GM10248 (cell line): ENCODE measurements around the gene BFSP1.

Experiments
- CTCF ChIA-PET: fragments of 300-600 bp; sonication (Branson Sonifier 250); formaldehyde crosslinking; extraction: SDS; loops from one replicate; lab custom pipeline; 2021; ENCODE audit warnings: antibody characterized with exemption; lab: Yijun Ruan, JAX
- POLR2A ChIA-PET: fragments of 350-650 bp; sonication (Branson Sonifier 250); formaldehyde crosslinking; extraction: SDS; loops from one replicate; lab custom pipeline; 2020; ENCODE audit warnings: antibody characterized with exemption; lab: Yijun Ruan, JAX
- DNase-seq: peaks from one replicate; pipeline ENCODE4 v3.0.0; 2012; ENCODE audit errors: extremely low spot score
- TF ChIP-seq, protein P1 (sequence below): IDR thresholded peaks from 2 replicates; pipeline ENCODE4 v1.5.1; 2012; ENCODE audit warnings: mild to moderate bottlenecking, low read depth; ENCODE audit errors: extremely low read depth, missing control alignments, control extremely low read depth

The BFSP1 gene

DNA sequence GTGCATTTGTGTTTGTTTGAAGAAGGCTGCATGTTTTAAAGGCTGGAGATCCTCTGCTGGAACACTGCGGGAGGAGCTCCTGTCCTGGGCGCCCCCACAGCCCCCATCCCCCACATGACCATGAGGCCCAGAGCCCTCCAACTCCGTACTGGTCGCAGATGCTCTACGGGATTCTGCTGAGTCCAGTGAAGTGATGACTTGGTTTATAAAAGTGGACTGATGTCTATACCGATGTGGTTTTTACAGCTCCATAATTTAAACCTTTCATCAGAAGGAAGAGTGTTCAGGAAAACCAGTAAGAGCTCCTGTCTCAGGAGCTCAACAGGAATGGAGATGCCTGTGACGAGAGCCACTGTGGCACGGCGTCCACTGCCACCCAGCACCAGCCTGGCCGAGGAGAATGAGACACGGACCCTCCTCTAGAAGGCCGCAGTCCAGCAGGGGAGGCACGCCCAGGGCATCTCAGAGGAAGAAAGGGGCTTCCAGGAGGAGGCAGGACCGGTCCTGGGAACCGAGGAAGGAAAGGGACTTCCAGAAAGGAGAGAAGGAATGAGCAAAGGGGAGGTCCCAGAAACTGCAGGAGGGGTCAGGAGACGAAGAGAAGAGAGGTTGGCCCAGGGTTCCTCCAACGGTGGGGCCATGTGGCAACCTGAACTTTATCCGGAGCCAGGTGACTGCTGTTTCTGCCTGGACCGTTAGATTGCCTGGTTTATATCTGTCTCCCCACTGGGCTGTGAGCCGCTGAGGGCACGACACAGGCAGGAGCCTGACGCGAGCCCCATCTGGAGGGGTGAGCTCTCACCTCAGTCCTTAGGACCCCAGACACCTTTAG is 26.9 kb downstream of the BFSP1 start:
- ChIA-PET CTCF (interaction anchor here (0.8 to 4.4 kb wide), 36 partner anchors 8 to 782 kb away, joined by 3 to 28 read pairs (median 5); partner anchors contain the start of gene RRBP1), POLR2A (interaction anchor here (0.6 to 0.7 kb wide), 2 partner anchors 389 to 430 kb away, joined by 3 read pairs; no protein-coding TSS in a partner anchor)
- DNase-seq, result no peak
- TF ChIP-seq, protein P1, sequence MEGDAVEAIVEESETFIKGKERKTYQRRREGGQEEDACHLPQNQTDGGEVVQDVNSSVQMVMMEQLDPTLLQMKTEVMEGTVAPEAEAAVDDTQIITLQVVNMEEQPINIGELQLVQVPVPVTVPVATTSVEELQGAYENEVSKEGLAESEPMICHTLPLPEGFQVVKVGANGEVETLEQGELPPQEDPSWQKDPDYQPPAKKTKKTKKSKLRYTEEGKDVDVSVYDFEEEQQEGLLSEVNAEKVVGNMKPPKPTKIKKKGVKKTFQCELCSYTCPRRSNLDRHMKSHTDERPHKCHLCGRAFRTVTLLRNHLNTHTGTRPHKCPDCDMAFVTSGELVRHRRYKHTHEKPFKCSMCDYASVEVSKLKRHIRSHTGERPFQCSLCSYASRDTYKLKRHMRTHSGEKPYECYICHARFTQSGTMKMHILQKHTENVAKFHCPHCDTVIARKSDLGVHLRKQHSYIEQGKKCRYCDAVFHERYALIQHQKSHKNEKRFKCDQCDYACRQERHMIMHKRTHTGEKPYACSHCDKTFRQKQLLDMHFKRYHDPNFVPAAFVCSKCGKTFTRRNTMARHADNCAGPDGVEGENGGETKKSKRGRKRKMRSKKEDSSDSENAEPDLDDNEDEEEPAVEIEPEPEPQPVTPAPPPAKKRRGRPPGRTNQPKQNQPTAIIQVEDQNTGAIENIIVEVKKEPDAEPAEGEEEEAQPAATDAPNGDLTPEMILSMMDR, result no peak

DNA sequence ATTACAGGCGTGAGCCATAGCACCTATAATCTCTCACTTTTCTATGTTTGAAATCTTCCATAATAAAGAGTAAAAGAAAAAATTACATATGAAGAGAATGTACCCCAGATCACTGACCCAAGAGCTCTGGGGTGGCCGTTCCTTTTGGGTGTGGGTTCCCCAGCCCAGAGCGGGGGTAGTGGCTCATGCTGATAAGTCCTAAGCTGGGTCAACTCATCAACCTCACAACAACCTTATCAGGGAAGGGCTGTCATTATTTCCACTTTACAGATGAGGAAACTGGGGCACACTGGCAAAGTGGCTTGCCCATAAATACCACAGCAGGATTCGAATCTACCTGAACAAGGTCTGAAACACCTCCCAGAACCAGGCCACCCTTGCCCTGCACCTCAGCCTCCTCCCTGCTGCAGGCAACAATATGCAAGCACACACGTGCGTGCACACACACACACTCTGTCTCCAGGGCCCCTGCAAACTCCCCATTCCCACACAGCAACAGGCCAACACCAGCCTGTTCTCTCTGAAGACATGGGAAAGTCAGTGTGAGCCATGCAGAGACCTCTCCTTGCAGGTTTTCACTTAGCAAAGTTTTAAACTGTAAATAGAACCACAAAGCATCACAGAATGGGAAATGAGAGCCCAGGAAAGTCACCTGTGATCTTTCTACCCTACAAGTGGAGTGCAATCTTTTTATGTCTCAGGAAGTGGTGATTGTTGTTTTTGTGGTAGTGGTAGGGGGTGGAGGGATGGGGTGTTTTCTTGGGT is 27.7 kb downstream of the BFSP1 start:
- POLR2A ChIA-PET, result no interaction called here
- no peak for DNase-seq
- CTCF ChIA-PET, result interaction anchor here (1.0 to 4.4 kb wide), 21 partner anchors 10 to 773 kb away, joined by 3 to 28 read pairs (median 5); partner anchors contain the start of gene RRBP1
- TF ChIP-seq, protein P1, result no peak

DNA sequence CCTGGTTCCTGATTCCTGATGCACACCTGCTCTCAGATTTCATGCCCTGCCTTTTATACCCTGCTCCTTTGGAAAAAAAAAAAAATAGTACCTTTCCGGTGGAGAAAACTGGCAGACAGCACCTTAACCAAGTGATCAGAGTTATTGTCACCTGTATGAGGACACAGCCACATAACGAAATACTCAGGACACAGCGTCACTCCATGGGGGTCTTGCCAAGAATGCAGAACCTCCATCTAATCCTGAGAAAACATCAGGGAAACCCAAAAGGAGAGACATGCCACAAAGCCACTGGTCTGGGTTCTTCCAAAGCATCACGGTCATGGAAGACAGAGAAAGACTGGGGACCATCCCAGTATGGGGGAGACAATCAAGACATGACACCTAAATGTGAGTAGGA is 29.1 kb downstream of the BFSP1 start:
- no peak for DNase-seq
- ChIA-PET POLR2A (no interaction called here), CTCF (interaction anchor here (1.7 to 4.4 kb wide), 2 partner anchors 11 to 493 kb away, joined by 3 to 28 read pairs; no protein-coding TSS in a partner anchor)
- TF ChIP-seq, protein P1, result no peak

DNA sequence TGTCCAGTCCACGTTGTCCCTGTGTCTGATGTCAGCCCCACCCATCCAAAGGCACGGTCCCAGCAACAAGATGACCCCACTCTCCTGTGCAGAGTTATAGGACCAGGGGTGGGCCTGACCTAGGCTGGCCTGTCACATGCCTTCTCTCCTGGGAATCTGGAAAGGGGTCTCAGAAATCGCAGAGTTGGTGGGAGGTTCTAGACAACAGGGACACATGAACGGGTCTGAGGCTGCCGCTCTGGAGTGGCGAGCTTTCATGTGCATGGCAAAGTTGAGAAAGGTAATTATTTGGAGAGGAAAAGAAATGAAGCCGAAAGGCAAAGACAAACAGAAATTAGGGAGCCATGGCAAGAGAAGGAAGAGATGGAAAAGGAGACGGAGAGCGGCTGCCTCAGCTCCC is 29.5 kb downstream of the BFSP1 start:
- POLR2A ChIA-PET, result no interaction called here
- no peak for DNase-seq
- TF ChIP-seq, protein P1, result no peak
- CTCF ChIA-PET, result interaction anchor here (1.7 to 4.4 kb wide), 2 partner anchors 11 to 493 kb away, joined by 3 to 28 read pairs; no protein-coding TSS in a partner anchor

DNA sequence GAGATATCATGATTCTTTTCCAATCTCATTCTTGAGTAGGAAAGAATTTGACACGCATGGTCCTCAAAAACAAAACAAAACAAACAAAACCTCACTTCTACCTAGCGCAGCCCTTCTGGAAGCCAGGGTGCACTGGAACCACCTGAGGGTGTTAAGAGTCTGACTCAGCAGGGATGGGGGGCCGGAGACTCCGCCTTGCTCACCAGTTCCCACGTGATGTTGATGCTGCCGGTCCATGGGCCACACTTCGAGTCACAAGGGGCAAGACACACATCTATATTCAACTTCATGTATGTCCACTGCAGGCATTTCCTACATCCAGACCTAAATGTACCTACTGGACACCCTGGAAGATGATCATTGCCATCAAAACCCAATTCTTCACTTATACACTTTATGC is 30.4 kb downstream of the BFSP1 start:
- CTCF ChIA-PET, result interaction anchor here (1.7 kb wide), 1 partner anchor 494 kb away, joined by 3 read pairs; no protein-coding TSS in a partner anchor
- TF ChIP-seq, protein P1, result no peak
- POLR2A ChIA-PET, result no interaction called here
- no peak for DNase-seq

DNA sequence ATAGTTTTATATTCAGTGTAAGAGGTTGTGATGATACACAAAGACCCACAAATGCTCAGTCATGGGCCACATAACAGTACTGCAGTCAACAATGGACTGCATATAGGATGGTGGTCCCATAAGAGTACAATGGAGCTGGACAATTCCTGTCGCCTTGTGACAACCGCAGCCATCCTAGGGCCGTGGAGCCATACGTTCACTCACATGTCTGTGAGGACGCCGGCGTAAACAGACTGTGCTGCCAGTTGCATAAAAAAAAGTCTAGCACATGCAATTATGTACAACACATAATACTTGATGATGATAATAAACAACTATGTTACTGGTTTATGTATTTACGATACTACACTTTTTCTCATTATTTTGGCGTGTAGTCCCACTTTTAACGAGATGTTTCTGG is 30.9 kb downstream of the BFSP1 start:
- no peak for DNase-seq
- TF ChIP-seq, protein P1, result no peak
- ChIA-PET POLR2A (no interaction called here), CTCF (no interaction called here)
